Measurements from ENCODE around the gene FOSL1. TPM values are rescaled to one million over a fixed set of nuclear protein-coding genes. Genes with fewer than 3 reads are reported as not detected.
A peak's percentile ranks its signal among the peaks of the same experiment; 100 is the strongest.

Gene FOSL1
- total and polyA plus RNA-seq, 2 donors (not counting 1 experiment from before 2014, with no cell fraction given) = 2.3 TPM; not detected in 1

DNA sequence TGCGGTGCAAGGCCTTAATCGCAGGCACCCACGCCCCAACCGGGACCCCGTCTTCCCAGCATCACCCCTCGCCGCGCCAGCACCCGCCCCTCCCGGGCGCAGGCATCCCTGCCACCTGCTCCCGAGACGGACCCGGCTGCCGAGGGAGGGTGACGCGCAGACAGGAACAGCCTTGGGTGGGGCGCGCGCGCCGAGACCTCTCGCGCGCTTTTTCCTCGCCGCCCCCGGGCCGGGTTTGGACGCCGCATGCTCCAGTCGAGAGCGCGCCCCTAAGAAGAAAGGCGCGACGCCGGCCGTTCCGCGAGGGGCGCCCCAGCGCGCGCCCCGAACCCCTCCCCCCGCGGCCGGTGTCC lies 42.7 kb downstream of the FOSL1 start:
- H3K27me3 Mint-ChIP-seq = no peaks in the 10 kb centered on the region
- peaks cover 0 to 53% of the 10 kb centered on the region in 2 experiments for H3K36me3 ChIP-seq (replicated peaks in 1 of 2; ENCODE audit: control extremely low read depth in 1 of 2, control insufficient read depth in 1 of 2, extremely low read depth in 1 of 2, insufficient read depth in 2 of 2, low read length in 1 of 2)

More for the DNA sequence above, 42.7 kb downstream of the FOSL1 start:
- Histone ChIP-seq H3K27me3 (replicated peaks in 1 of 4; ENCODE audit: control extremely low read depth in 1 of 4, control insufficient read depth in 3 of 4, insufficient read depth in 4 of 4, low read length in 3 of 4) (no peaks in the 10 kb centered on the region), H3K27ac (ENCODE audit: low read length in 2 of 2) (peak overlapping the region; percentile 71 to 77), H3K9me3 (ENCODE audit: control extremely low read depth in 1 of 3, control insufficient read depth in 2 of 3, insufficient read depth in 1 of 3, low read length in 2 of 3) (no peaks in the 10 kb centered on the region), H4K20me1 (ENCODE audit: control insufficient read depth, insufficient read depth, low read length, poor library complexity, severe bottlenecking) (peaks cover 63% of the 10 kb centered on the region), H3K4me3 (ENCODE audit: control extremely low read depth in 1 of 5, extremely low read depth in 1 of 5, insufficient read depth in 1 of 5, low read depth in 2 of 5, low read length in 4 of 5) (peak overlapping the region; percentile 83 to 98 (median 95)), H3K4me2 (replicated peaks; ENCODE audit: low read depth, low read length, poor library complexity, severe bottlenecking) (peak overlapping the region; percentile 94), H3K79me2 (ENCODE audit: control insufficient read depth, insufficient read depth, low read length) (peaks cover 62% of the 10 kb centered on the region), H3K4me1 (ENCODE audit: control insufficient read depth in 2 of 2, insufficient read depth in 2 of 2, low read length in 2 of 2) (peaks cover 27 to 55% of the 10 kb centered on the region in 2 donors), H2AFZ (ENCODE audit: insufficient read depth, low read depth, low read length, poor library complexity, severe bottlenecking) (peak overlapping the region; percentile 61), H3K9ac (ENCODE audit: low read length) (peak overlapping the region; percentile 79)
- WGBS (ENCODE audit: insufficient coverage) = under 1% methylated on average over 49 of the region's 49 CpGs
- peak overlapping the region; percentile 95 for H3K27ac Mint-ChIP-seq
- POLR2A ChIA-PET = interaction anchor here (0.5 to 4.8 kb wide), 8 partner anchors 10 to 997 kb away, joined by 3 to 65 read pairs (median 4); partner anchors contain the start of genes CCDC85B, FIBP, MAP3K11 and PCNX3
- DNase-seq (no peak), ATAC-seq (ENCODE audit: low read depth) (peak; percentile 0)
- intact Hi-C loops (cut with micrococcal nuclease) = loop anchor here (5.0 kb wide), 1 partner anchor 410 kb away; the partner anchor contains the start of gene RAB1B
- no peak for TF ChIP-seq EZH2 (IDR thresholded peaks at IDR 0.05; ENCODE audit: borderline replicate concordance, insufficient read depth, low read depth, low read length, poor library complexity, severe bottlenecking)
- TF ChIP-seq, protein P1, sequence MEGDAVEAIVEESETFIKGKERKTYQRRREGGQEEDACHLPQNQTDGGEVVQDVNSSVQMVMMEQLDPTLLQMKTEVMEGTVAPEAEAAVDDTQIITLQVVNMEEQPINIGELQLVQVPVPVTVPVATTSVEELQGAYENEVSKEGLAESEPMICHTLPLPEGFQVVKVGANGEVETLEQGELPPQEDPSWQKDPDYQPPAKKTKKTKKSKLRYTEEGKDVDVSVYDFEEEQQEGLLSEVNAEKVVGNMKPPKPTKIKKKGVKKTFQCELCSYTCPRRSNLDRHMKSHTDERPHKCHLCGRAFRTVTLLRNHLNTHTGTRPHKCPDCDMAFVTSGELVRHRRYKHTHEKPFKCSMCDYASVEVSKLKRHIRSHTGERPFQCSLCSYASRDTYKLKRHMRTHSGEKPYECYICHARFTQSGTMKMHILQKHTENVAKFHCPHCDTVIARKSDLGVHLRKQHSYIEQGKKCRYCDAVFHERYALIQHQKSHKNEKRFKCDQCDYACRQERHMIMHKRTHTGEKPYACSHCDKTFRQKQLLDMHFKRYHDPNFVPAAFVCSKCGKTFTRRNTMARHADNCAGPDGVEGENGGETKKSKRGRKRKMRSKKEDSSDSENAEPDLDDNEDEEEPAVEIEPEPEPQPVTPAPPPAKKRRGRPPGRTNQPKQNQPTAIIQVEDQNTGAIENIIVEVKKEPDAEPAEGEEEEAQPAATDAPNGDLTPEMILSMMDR (IDR thresholded peaks at IDR 0.05) = no peak
- H3K9me3 Mint-ChIP-seq (ENCODE audit: insufficient read depth) = no peaks in the 10 kb centered on the region
- H3K4me3 Mint-ChIP-seq = peak overlapping the region; percentile 94
- peaks cover 55% of the 10 kb centered on the region for H3K4me1 Mint-ChIP-seq
- CTCF ChIA-PET = interaction anchor here (1.0 to 8.6 kb wide), 4 partner anchors 14 to 242 kb away, joined by 3 to 244 read pairs (median 38); partner anchors contain the start of genes CCDC85B, EFEMP2, FIBP and PCNX3
